Vagina (tissue), 2 donors: ENCODE results near the gene DISP3. TPM values are rescaled to one million over a fixed set of nuclear protein-coding genes. Genes with fewer than 3 reads are reported as not detected.

Experiments
- DNase-seq, 2 donors: peaks; one replicate each; pipeline ENCODE4 v3.0.0-alpha.2; 2017; ENCODE audit errors: extremely low spot score in 2 of 2
- H3K27ac ChIP-seq: fragments of 200-600 bp; sonication (generic); one replicate; pipeline ENCODE4 v1.5.1; 2019
- H3K27me3 ChIP-seq: fragments of 200-600 bp; sonication (generic); one replicate; pipeline ENCODE4 v1.5.1; 2019
- H3K36me3 ChIP-seq, 2 donors: fragments of 200-600 bp; sonication (generic); one replicate each; pipeline ENCODE4 v1.5.1; 2017 to 2019
- H3K4me1 ChIP-seq: fragments of 200-600 bp; sonication (generic); one replicate; pipeline ENCODE4 v1.5.1; 2019
- H3K4me3 ChIP-seq, 2 donors: fragments of 200-600 bp; sonication (generic); 1 replicate in 1 of 2; 2 replicates in 1 of 2; pipeline ENCODE4 v1.5.1; 2016 to 2019
- H3K9me3 ChIP-seq: fragments of 200-600 bp; sonication (generic); one replicate; pipeline ENCODE4 v1.5.1; 2019
- POLR2A ChIP-seq, 2 donors: fragments of 450-650 bp; IDR thresholded peaks; one replicate each; pipeline ENCODE4 v1.6.1; 2017; ENCODE audit warnings: antibody characterized with exemption in 2 of 2, mild to moderate bottlenecking in 2 of 2, moderate library complexity in 2 of 2
- POLR2AphosphoS5 ChIP-seq, 2 donors: sonication (generic); formaldehyde crosslinking; IDR thresholded peaks; one replicate each; pipeline ENCODE4 v1.9.0; 2017; ENCODE audit warnings: antibody characterized with exemption in 2 of 2, mild to moderate bottlenecking in 2 of 2, low read depth in 1 of 2; ENCODE audit not compliant: insufficient read depth in 1 of 2
- intact Hi-C: fragments of 100-400 bp; cut with DNase I; formaldehyde crosslinking; loops from one replicate; pipeline ENCODE4 v1.15.1; 2023
- total RNA-seq: library from RNA; depleted of rRNA; stranded (reverse); fragments of >200 nt; gene quantifications from one replicate; pipeline ENCODE4 v1.2.3, GENCODE V29; 2016
- TF ChIP-seq, protein P1 (sequence below), 3 experiments: fragments of 450-650 bp in 2 of 3; fragments of 200-600 bp in 1 of 3; sonication (generic) in 1 of 3; IDR thresholded peaks; one replicate each; pipeline ENCODE4 v1.5.1; 2017 to 2019; ENCODE audit warnings: antibody characterized with exemption in 3 of 3, mild to moderate bottlenecking in 2 of 3, moderate library complexity in 2 of 3

The DISP3 gene
- total RNA-seq, 1 donor from 2014 or later = not detected

DNA sequence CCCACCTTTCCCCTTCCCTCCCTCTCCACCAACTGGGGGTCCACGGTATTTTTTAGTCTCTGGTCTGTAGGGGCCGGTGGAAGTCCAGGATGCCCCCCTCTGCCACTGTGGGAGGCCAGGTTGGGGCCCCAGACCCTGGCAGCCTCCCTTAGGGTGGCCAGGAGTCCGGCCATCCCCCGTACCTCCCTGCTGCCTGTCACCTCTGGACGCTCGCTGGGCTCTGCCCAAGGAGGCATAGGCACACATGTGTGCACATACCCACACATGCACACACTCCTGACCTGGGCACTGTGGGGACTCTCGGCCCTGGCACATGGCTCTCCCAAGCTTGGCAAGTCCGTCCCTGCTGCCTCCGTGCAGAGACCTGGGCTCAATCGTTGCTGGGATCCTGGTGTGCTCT, 53.0 kb downstream of the DISP3 start:
- DNase-seq = no peak
- Histone ChIP-seq H3K27ac (no peak overlapping the region), H3K36me3 (no peaks in the 10 kb centered on the region), H3K4me3 (no peak overlapping the region), H3K4me1 (no peaks in the 10 kb centered on the region), H3K9me3 (no peaks in the 10 kb centered on the region), H3K27me3 (no peaks in the 10 kb centered on the region)
- intact Hi-C loops = no loop called here
- TF ChIP-seq, protein P1, sequence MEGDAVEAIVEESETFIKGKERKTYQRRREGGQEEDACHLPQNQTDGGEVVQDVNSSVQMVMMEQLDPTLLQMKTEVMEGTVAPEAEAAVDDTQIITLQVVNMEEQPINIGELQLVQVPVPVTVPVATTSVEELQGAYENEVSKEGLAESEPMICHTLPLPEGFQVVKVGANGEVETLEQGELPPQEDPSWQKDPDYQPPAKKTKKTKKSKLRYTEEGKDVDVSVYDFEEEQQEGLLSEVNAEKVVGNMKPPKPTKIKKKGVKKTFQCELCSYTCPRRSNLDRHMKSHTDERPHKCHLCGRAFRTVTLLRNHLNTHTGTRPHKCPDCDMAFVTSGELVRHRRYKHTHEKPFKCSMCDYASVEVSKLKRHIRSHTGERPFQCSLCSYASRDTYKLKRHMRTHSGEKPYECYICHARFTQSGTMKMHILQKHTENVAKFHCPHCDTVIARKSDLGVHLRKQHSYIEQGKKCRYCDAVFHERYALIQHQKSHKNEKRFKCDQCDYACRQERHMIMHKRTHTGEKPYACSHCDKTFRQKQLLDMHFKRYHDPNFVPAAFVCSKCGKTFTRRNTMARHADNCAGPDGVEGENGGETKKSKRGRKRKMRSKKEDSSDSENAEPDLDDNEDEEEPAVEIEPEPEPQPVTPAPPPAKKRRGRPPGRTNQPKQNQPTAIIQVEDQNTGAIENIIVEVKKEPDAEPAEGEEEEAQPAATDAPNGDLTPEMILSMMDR (IDR thresholded peaks at IDR 0.05) = no peak

DNA sequence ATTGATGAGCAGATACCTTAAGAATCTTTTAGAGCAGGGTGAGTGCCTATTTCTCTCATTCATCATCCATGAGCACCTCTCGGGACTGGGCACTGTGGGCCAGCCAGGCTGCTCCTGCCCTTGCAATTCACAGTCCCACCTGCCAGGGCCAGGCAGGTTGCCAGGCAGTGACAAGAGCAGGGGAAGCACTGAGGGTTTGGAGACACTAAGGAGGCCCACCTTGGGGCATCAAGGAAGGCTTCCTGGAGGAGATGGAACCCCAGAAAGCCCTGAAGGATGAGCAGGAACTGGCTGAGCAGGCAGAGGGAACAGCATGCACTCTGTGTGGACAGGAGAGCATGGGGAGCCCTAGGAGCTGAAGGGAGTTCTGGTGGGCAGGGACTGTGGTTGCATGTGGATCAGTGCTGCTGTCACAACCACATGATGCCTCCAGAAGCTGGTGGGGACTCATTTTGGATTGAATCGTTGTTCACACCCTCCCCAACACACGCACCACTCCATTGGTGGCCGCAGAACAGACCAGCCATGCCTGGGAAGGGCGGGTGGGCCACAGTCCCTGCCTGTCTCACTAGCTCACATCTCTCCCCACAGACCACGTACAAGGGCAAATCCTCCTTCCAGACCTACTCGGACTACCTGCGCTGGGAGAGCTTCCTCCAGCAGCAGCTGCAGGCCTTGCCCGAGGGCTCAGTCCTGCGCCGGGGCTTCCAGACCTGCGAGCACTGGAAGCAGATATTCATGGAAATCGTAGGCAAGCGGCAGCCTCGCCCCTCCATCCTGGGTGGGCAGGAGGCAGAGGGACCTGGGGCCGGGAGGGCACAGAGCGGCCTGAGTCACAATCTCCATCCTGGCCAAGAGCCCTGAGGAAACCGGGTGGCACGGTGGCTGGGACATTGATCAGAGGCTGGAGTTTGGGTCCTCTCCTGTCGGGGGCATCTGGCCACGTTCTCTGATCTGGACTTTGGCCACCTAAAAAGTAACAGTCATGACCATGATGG, 55.1 kb downstream of the DISP3 start:
- DNase-seq = no peak
- Histone ChIP-seq H3K4me1 (no peaks in the 10 kb centered on the region), H3K9me3 (no peaks in the 10 kb centered on the region), H3K36me3 (no peaks in the 10 kb centered on the region), H3K4me3 (no peak overlapping the region), H3K27ac (no peak overlapping the region), H3K27me3 (no peaks in the 10 kb centered on the region)
- intact Hi-C loops = no loop called here
- no peak for TF ChIP-seq POLR2A (IDR thresholded peaks at IDR 0.05)
- TF ChIP-seq POLR2AphosphoS5 (IDR thresholded peaks at IDR 0.05; ENCODE audit: insufficient read depth in 1 of 2, low read depth in 1 of 2) = no peak
- TF ChIP-seq, protein P1 (IDR thresholded peaks at IDR 0.05) = no peak

DNA sequence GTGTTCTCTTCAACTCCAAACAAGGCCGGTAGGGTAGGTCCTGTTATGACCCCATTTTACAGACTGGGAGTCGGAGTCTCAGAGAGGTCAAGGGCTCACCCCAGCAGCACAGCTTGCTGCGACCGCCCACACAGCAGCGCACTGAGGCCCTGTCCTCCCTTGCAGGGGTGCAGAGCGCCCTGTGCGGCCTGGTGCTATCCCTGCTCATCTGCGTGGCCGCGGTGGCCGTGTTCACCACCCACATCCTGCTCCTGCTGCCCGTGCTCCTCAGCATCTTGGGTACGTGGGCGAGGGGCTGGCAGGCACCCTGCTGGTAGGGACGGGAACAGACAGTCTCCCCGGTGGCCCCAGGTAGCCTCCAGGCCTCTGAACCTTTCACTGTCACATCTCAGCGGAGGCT, 55.9 kb downstream of the DISP3 start:
- H3K36me3 ChIP-seq = no peaks in the 10 kb centered on the region
- DNase-seq = no peak
- no peak overlapping the region for H3K4me3 ChIP-seq
- H3K27ac ChIP-seq = no peak overlapping the region
- TF ChIP-seq POLR2A (IDR thresholded peaks at IDR 0.05) = no peak
- intact Hi-C loops = no loop called here
- no peaks in the 10 kb centered on the region for H3K27me3 ChIP-seq
- H3K9me3 ChIP-seq = no peaks in the 10 kb centered on the region
- H3K4me1 ChIP-seq = no peaks in the 10 kb centered on the region

DNA sequence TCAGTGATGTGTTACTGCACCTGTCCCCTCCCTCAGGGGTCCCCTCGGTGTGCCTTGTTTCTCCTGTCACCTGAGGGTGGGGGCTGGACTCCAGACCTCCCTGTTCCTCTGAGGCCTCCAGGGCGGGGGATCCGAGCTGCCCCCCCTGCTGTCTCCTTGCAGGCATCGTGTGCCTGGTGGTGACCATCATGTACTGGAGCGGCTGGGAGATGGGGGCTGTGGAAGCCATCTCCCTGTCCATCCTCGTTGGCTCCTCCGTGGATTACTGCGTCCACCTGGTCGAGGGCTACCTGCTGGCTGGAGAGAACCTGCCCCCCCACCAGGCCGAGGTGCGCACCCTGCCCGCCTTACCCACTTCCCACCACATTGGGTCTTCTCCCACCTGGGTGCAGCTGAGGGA, 56.4 kb downstream of the DISP3 start:
- TF ChIP-seq POLR2AphosphoS5 (IDR thresholded peaks at IDR 0.05; ENCODE audit: insufficient read depth in 1 of 2, low read depth in 1 of 2) (no peak), POLR2A (IDR thresholded peaks at IDR 0.05) (no peak)
- TF ChIP-seq, protein P1 (IDR thresholded peaks at IDR 0.05) = no peak
- no peak overlapping the region for H3K4me3 ChIP-seq
- intact Hi-C loops = no loop called here
- no peaks in the 10 kb centered on the region for H3K27me3 ChIP-seq
- H3K36me3 ChIP-seq = no peaks in the 10 kb centered on the region
- no peaks in the 10 kb centered on the region for H3K9me3 ChIP-seq
- DNase-seq = no peak
- H3K4me1 ChIP-seq = no peaks in the 10 kb centered on the region
- no peak overlapping the region for H3K27ac ChIP-seq

DNA sequence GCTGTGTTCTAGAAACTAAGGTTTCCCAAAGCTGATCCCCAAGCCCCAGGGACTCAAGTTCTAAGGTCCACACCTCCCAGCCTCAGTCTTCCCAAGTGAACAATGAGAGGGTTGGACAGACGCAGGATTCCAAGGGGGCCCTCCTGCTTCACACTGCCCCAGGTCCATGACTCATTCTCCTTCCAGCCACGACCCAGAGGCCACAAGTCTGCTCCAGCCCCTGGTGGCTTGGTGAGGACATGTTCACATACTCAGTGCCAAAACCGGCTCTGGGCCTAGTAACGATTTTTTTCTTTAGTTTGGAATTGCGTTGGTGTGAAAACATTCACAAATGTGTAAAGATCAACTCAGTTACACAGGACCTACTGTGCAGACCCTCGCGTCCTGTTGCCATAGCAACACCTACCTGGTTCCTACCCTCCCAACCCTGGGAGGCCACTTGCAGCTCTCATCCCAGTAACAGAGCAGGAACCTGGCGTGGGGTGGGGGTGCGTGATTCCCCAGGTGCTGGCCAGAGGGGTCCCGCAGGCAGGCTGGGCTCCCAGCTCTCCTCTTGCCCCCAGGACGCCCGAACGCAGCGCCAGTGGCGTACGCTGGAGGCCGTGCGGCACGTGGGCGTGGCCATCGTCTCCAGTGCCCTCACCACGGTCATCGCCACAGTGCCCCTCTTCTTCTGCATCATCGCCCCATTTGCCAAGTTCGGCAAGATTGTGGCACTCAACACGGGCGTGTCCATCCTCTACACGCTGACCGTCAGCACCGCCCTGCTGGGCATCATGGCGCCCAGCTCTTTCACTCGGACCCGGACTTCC, 57.0 kb downstream of the DISP3 start:
- no peaks in the 10 kb centered on the region for H3K9me3 ChIP-seq
- TF ChIP-seq, protein P1 (IDR thresholded peaks at IDR 0.05) = no peak
- TF ChIP-seq POLR2A (IDR thresholded peaks at IDR 0.05) (no peak), POLR2AphosphoS5 (IDR thresholded peaks at IDR 0.05; ENCODE audit: insufficient read depth in 1 of 2, low read depth in 1 of 2) (no peak)
- H3K36me3 ChIP-seq = no peaks in the 10 kb centered on the region
- no peak overlapping the region for H3K27ac ChIP-seq
- no peak for DNase-seq
- intact Hi-C loops = no loop called here
- no peak overlapping the region for H3K4me3 ChIP-seq
- no peaks in the 10 kb centered on the region for H3K4me1 ChIP-seq
- H3K27me3 ChIP-seq = no peaks in the 10 kb centered on the region
